Vagina (tissue), 2 donors: ENCODE data around the gene TBL1X.

Source experiments
- CTCF ChIP-seq, 3 experiments: fragments of 450-650 bp in 2 of 3; fragments of 200-600 bp in 1 of 3; sonication (generic) in 1 of 3; IDR thresholded peaks; one replicate each; pipeline ENCODE4 v1.5.1; 2017 to 2019; ENCODE audit warnings: antibody characterized with exemption in 3 of 3, mild to moderate bottlenecking in 2 of 3, moderate library complexity in 2 of 3
- POLR2A ChIP-seq, 2 donors: fragments of 450-650 bp; IDR thresholded peaks; one replicate each; pipeline ENCODE4 v1.6.1; 2017; ENCODE audit warnings: antibody characterized with exemption in 2 of 2, mild to moderate bottlenecking in 2 of 2, moderate library complexity in 2 of 2
- POLR2AphosphoS5 ChIP-seq, 2 donors: sonication (generic); formaldehyde crosslinking; IDR thresholded peaks; one replicate each; pipeline ENCODE4 v1.9.0; 2017; ENCODE audit warnings: antibody characterized with exemption in 2 of 2, mild to moderate bottlenecking in 2 of 2, low read depth in 1 of 2; ENCODE audit not compliant: insufficient read depth in 1 of 2

- TF ChIP-seq POLR2AphosphoS5 (IDR thresholded peaks at IDR 0.05; ENCODE audit: insufficient read depth in 1 of 2, low read depth in 1 of 2) (no peak), CTCF (IDR thresholded peaks at IDR 0.05) (no peak), POLR2A (IDR thresholded peaks at IDR 0.05) (no peak)
Measured at GRCh38 chrX:9757366-9757765, 292.5 kb downstream of the TBL1X start.
